ENCODE results near the gene FOXI3. TPM values are rescaled to one million over a fixed set of nuclear protein-coding genes. Genes with fewer than 3 reads are reported as not detected.

FOXI3 gene
- total RNA-seq, 1 donor from 2014 or later = 0.57 TPM

GRCh38 chr2:88489181-88489580, 36.7 kb upstream of the FOXI3 start:
- no peak for DNase-seq (ENCODE audit: low spot score, unreplicated experiment)
- TF ChIP-seq, protein P1, sequence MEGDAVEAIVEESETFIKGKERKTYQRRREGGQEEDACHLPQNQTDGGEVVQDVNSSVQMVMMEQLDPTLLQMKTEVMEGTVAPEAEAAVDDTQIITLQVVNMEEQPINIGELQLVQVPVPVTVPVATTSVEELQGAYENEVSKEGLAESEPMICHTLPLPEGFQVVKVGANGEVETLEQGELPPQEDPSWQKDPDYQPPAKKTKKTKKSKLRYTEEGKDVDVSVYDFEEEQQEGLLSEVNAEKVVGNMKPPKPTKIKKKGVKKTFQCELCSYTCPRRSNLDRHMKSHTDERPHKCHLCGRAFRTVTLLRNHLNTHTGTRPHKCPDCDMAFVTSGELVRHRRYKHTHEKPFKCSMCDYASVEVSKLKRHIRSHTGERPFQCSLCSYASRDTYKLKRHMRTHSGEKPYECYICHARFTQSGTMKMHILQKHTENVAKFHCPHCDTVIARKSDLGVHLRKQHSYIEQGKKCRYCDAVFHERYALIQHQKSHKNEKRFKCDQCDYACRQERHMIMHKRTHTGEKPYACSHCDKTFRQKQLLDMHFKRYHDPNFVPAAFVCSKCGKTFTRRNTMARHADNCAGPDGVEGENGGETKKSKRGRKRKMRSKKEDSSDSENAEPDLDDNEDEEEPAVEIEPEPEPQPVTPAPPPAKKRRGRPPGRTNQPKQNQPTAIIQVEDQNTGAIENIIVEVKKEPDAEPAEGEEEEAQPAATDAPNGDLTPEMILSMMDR (IDR thresholded peaks at IDR 0.05; ENCODE audit: unreplicated experiment) = no peak
- Mint-ChIP-seq H3K36me3 (ENCODE audit: insufficient read depth) (no peaks in the 10 kb centered on the region), H3K4me1 (ENCODE audit: low read depth) (no peaks in the 10 kb centered on the region), H3K27me3 (peaks cover 3% of the 10 kb centered on the region), H3K4me3 (ENCODE audit: low read depth) (no peak overlapping the region), H3K9me3 (ENCODE audit: low read depth) (no peaks in the 10 kb centered on the region), H3K27ac (no peak overlapping the region)

- Mint-ChIP-seq H3K9me3 (ENCODE audit: low read depth) (no peaks in the 10 kb centered on the region), H3K27me3 (no peaks in the 10 kb centered on the region), H3K4me3 (ENCODE audit: low read depth) (no peak overlapping the region), H3K36me3 (ENCODE audit: insufficient read depth) (no peaks in the 10 kb centered on the region), H3K27ac (no peak overlapping the region), H3K4me1 (ENCODE audit: low read depth) (peaks cover 5% of the 10 kb centered on the region)
- DNase-seq (ENCODE audit: low spot score, unreplicated experiment) = no peak
- TF ChIP-seq, protein P1 (IDR thresholded peaks at IDR 0.05; ENCODE audit: unreplicated experiment) = no peak
These were observed 30.7 kb upstream of the FOXI3 start for GRCh38 chr2:88483200-88483599.

- TF ChIP-seq, protein P1 (IDR thresholded peaks at IDR 0.05; ENCODE audit: unreplicated experiment) = no peak
- Mint-ChIP-seq H3K36me3 (ENCODE audit: insufficient read depth) (no peaks in the 10 kb centered on the region), H3K4me1 (ENCODE audit: low read depth) (peaks cover 5% of the 10 kb centered on the region), H3K27me3 (no peaks in the 10 kb centered on the region), H3K9me3 (ENCODE audit: low read depth) (no peaks in the 10 kb centered on the region), H3K27ac (no peak overlapping the region), H3K4me3 (ENCODE audit: low read depth) (no peak overlapping the region)
- no peak for DNase-seq (ENCODE audit: low spot score, unreplicated experiment)
These were observed 29.3 kb upstream of the FOXI3 start for GRCh38 chr2:88481691-88482336.

DNA sequence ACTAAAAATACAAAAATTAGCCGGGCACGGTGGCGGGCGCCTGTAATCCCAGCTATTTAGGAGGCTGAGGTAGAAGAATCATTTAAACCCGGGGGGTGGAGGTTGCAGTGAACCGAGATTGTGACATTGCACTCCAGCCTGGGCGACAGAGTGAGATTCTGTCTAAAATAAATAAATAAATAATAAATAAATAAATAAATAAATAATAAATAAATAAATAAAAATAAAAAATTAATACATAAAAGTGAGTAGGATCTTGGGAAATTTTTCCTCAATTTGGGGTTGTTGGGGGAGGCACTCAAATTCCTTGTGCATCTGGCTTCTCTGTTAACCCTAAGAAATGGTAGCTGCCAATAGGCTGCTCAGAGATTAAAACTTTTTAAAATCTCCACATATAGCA, 20.3 kb upstream of the FOXI3 start:
- no peak for DNase-seq (ENCODE audit: low spot score, unreplicated experiment)
- Mint-ChIP-seq H3K4me3 (ENCODE audit: low read depth) (no peak overlapping the region), H3K27me3 (peaks cover 13% of the 10 kb centered on the region), H3K27ac (no peak overlapping the region), H3K36me3 (ENCODE audit: insufficient read depth) (no peaks in the 10 kb centered on the region), H3K9me3 (ENCODE audit: low read depth) (no peaks in the 10 kb centered on the region), H3K4me1 (ENCODE audit: low read depth) (peaks cover 2% of the 10 kb centered on the region)
- TF ChIP-seq, protein P1 (IDR thresholded peaks at IDR 0.05; ENCODE audit: unreplicated experiment) = no peak

DNA sequence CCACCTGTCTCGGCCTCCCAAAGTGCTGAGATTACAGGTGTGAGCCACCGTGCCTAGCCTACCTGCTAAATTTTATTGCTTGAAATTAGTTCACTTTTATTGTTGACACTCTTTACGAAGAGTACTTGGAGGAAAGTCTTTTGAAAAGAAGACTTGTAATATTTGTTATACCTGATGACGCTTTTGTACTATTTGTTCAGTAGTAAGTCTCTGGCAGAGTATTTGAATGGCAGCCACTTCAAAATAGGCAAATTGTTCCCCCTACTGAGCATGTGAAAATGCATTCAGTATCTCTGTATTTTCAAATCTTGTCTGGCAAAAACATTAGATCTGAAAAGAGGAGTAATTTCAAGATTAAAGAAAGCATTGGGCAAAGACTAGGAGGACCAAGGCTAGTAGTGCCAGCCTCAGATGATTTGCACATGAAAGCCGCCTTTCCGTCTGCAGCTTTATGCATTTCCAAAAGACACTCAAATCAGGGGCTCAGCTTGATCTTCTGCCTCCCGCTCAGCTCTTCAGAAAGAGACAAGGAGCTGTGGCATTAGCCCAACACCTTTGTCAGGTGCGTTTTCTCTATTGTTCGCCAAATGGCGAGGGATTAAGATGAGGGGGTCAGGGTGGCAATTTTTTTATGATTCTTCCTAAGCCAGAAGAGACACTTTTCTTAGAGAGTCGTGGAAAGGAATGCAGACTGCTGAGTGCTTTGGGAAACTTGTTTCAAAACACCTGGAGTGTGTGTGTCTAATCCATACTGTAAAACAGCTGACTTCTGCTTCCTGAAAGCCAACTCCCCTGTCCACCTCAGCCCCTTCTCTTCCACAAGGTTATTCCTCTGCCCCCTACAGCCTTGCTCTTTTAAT, 18.8 kb upstream of the FOXI3 start:
- Mint-ChIP-seq H3K27ac (no peak overlapping the region), H3K4me3 (ENCODE audit: low read depth) (no peak overlapping the region), H3K9me3 (ENCODE audit: low read depth) (no peaks in the 10 kb centered on the region), H3K27me3 (peaks cover 13% of the 10 kb centered on the region), H3K36me3 (ENCODE audit: insufficient read depth) (no peaks in the 10 kb centered on the region), H3K4me1 (ENCODE audit: low read depth) (peaks cover 2% of the 10 kb centered on the region)
- TF ChIP-seq, protein P1 (IDR thresholded peaks at IDR 0.05; ENCODE audit: unreplicated experiment) = no peak
- no peak for DNase-seq (ENCODE audit: low spot score, unreplicated experiment)

Measured in progenitor cell of endocrine pancreas (in vitro differentiated cells).